ENCODE results near the gene CMTM6.

Gene CMTM6

DNA sequence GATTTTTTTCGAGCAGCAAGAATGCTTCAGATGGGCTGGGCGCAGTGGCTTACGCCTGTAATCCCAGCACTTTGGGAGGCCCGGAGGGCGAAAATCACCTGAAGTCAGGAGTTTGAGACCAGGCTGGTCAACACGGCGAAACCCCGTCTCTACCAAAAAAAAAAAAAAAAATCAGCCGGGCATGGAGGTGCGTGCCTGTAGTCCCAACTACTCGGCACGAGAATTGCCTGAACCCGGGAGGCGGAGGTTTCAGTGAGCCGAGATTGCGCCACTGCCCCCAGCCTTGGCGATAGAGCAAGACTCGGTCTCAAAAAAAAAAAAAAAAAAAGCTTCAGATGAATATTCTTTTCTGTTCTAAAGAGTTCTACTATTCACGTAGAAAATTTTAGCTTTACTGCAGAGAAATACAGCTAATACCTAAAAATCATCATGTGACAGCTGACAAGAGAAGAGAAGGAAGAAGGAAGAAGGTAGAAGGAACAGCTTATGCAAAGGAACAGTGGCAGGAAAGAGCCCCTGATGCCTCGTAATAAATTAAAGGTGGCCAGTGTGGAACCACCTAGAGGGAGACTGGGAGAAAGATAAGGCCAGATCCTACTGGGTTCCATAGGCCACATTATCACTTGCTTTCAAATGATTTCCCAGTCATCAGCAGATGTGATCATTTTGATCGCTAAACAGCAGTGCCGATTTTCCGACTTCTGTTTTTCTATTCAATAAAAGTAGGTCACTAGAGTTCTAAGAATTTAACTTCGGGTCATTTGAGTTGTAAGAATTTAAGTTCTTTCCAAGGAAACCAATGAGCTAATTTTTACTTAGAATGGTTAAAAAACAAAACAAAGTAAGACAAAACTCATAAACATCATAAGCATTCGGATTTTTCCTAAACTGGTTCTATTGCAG, 1.5 kb downstream of the CMTM6 start:
- no peak for ATAC-seq
- TF ChIP-seq POU6F1 (CRISPR knock-in tag; IDR thresholded peaks at IDR 0.05; ENCODE audit: borderline replicate concordance, low read depth) (no peak), ZFP3 (CRISPR knock-in tag; IDR thresholded peaks at IDR 0.05) (no peak), CSDC2 (CRISPR knock-in tag; IDR thresholded peaks at IDR 0.05) (no peak)

- no peak for ATAC-seq
- TF ChIP-seq ZNF565 (CRISPR knock-in tag; conservative IDR thresholded peaks at IDR 0.05; ENCODE audit: low read depth): no peak
- no peak for TF ChIP-seq RARB (CRISPR knock-in tag; IDR thresholded peaks at IDR 0.05)
- TF ChIP-seq POU6F1 (CRISPR knock-in tag; IDR thresholded peaks at IDR 0.05; ENCODE audit: borderline replicate concordance, low read depth): no peak
- TF ChIP-seq, protein P1, sequence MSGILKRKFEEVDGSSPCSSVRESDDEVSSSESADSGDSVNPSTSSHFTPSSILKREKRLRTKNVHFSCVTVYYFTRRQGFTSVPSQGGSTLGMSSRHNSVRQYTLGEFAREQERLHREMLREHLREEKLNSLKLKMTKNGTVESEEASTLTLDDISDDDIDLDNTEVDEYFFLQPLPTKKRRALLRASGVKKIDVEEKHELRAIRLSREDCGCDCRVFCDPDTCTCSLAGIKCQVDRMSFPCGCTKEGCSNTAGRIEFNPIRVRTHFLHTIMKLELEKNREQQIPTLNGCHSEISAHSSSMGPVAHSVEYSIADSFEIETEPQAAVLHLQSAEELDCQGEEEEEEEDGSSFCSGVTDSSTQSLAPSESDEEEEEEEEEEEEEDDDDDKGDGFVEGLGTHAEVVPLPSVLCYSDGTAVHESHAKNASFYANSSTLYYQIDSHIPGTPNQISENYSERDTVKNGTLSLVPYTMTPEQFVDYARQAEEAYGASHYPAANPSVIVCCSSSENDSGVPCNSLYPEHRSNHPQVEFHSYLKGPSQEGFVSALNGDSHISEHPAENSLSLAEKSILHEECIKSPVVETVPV (CRISPR knock-in tag; IDR thresholded peaks at IDR 0.05): no peak
- TF ChIP-seq ZC3H10 (CRISPR knock-in tag; IDR thresholded peaks at IDR 0.05): no peak
- TF ChIP-seq ESRRG (CRISPR knock-in tag; IDR thresholded peaks at IDR 0.05): no peak
- TF ChIP-seq PPARA (CRISPR knock-in tag; IDR thresholded peaks at IDR 0.05; ENCODE audit: borderline replicate concordance): no peak
- no peak for TF ChIP-seq SNAI2 (CRISPR knock-in tag; IDR thresholded peaks at IDR 0.05)
- TF ChIP-seq OSR1 (CRISPR knock-in tag; IDR thresholded peaks at IDR 0.05): no peak
- TF ChIP-seq, protein P2, sequence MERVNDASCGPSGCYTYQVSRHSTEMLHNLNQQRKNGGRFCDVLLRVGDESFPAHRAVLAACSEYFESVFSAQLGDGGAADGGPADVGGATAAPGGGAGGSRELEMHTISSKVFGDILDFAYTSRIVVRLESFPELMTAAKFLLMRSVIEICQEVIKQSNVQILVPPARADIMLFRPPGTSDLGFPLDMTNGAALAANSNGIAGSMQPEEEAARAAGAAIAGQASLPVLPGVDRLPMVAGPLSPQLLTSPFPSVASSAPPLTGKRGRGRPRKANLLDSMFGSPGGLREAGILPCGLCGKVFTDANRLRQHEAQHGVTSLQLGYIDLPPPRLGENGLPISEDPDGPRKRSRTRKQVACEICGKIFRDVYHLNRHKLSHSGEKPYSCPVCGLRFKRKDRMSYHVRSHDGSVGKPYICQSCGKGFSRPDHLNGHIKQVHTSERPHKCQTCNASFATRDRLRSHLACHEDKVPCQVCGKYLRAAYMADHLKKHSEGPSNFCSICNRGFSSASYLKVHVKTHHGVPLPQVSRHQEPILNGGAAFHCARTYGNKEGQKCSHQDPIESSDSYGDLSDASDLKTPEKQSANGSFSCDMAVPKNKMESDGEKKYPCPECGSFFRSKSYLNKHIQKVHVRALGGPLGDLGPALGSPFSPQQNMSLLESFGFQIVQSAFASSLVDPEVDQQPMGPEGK (CRISPR knock-in tag; IDR thresholded peaks at IDR 0.05; ENCODE audit: borderline replicate concordance): no peak
- TF ChIP-seq ZNF70 (CRISPR knock-in tag; IDR thresholded peaks at IDR 0.05): no peak
- TF ChIP-seq ZFP3 (CRISPR knock-in tag; IDR thresholded peaks at IDR 0.05): no peak
- no peak for TF ChIP-seq ZFP30 (CRISPR knock-in tag; IDR thresholded peaks at IDR 0.05)
- TF ChIP-seq, protein P3, sequence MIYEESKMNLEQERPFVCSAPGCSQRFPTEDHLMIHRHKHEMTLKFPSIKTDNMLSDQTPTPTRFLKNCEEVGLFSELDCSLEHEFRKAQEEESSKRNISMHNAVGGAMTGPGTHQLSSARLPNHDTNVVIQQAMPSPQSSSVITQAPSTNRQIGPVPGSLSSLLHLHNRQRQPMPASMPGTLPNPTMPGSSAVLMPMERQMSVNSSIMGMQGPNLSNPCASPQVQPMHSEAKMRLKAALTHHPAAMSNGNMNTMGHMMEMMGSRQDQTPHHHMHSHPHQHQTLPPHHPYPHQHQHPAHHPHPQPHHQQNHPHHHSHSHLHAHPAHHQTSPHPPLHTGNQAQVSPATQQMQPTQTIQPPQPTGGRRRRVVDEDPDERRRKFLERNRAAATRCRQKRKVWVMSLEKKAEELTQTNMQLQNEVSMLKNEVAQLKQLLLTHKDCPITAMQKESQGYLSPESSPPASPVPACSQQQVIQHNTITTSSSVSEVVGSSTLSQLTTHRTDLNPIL (CRISPR knock-in tag; IDR thresholded peaks at IDR 0.05; ENCODE audit: low read depth): no peak
- TF ChIP-seq ISL1 (CRISPR knock-in tag; IDR thresholded peaks at IDR 0.05): no peak
These were observed 2.4 kb downstream of the CMTM6 start for GRCh38 chr3:32500231-32500630.

- TF ChIP-seq OSR1 (CRISPR knock-in tag; IDR thresholded peaks at IDR 0.05): no peak
- TF ChIP-seq, protein P1 (CRISPR knock-in tag; IDR thresholded peaks at IDR 0.05): no peak
- no peak for ATAC-seq
These were observed 3.1 kb downstream of the CMTM6 start for GRCh38 chr3:32499585-32499984.

DNA sequence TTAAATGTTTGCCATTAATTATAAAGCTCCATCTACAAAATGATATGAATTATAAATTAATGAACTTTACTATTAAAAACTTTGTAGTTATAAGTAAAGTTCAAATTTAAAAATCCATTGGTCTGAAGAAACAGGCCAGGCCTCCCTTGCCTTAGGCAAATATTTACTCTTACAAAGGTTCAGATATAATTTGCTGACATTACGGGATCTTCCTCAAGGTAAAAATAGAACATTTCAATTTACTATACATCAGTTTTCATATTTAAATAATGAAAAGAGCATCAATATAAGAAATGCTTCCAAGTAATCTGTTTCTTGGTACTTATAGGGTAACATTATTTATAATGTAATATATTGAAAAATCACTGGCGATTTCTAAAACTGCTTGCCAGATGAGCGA, 3.7 kb downstream of the CMTM6 start:
- ATAC-seq: no peak
- TF ChIP-seq, protein P2 (CRISPR knock-in tag; IDR thresholded peaks at IDR 0.05; ENCODE audit: borderline replicate concordance): no peak
- TF ChIP-seq OSR1 (CRISPR knock-in tag; IDR thresholded peaks at IDR 0.05): no peak
- no peak for TF ChIP-seq PPARA (CRISPR knock-in tag; IDR thresholded peaks at IDR 0.05; ENCODE audit: borderline replicate concordance)
- TF ChIP-seq TCF4 (CRISPR knock-in tag; IDR thresholded peaks at IDR 0.05; ENCODE audit: borderline replicate concordance): no peak
- no peak for TF ChIP-seq ARNTL (CRISPR knock-in tag; IDR thresholded peaks at IDR 0.05; ENCODE audit: borderline replicate concordance, low read depth)
- TF ChIP-seq RARB (CRISPR knock-in tag; IDR thresholded peaks at IDR 0.05): no peak
- no peak for TF ChIP-seq ZC3H10 (CRISPR knock-in tag; IDR thresholded peaks at IDR 0.05)
- TF ChIP-seq ZFP30 (CRISPR knock-in tag; IDR thresholded peaks at IDR 0.05): no peak
- TF ChIP-seq BACH2 (CRISPR knock-in tag; IDR thresholded peaks at IDR 0.05; ENCODE audit: borderline replicate concordance): no peak
- no peak for TF ChIP-seq ISL1 (CRISPR knock-in tag; IDR thresholded peaks at IDR 0.05)
- no peak for TF ChIP-seq POU6F1 (CRISPR knock-in tag; IDR thresholded peaks at IDR 0.05; ENCODE audit: borderline replicate concordance, low read depth)
- TF ChIP-seq ZNF70 (CRISPR knock-in tag; IDR thresholded peaks at IDR 0.05): no peak
- no peak for TF ChIP-seq ZNF565 (CRISPR knock-in tag; conservative IDR thresholded peaks at IDR 0.05; ENCODE audit: low read depth)
